ENCODE measurements around the gene ALG3.

- peak; percentile 34 for TF ChIP-seq CTCF (IDR thresholded peaks at IDR 0.05; ENCODE audit: insufficient read depth, low read depth, low read length)
- TF ChIP-seq EZH2 (IDR thresholded peaks at IDR 0.05; ENCODE audit: insufficient read depth, low read length): no peak
These were observed 827 bp upstream of the ALG3 start, which contains the start of gene EEF1AKMT4 for GRCh38 chr3:184249412-184250166.

Data from astrocyte (in vitro differentiated cells and primary cell).